Measurements from ENCODE around the gene SHC2.
"Not testable (repeated sequence)": the region's sequence is repeated elsewhere in the genome, so short reads cannot be mapped to it uniquely, and the experiment has no call there.

The SHC2 gene

DNA sequence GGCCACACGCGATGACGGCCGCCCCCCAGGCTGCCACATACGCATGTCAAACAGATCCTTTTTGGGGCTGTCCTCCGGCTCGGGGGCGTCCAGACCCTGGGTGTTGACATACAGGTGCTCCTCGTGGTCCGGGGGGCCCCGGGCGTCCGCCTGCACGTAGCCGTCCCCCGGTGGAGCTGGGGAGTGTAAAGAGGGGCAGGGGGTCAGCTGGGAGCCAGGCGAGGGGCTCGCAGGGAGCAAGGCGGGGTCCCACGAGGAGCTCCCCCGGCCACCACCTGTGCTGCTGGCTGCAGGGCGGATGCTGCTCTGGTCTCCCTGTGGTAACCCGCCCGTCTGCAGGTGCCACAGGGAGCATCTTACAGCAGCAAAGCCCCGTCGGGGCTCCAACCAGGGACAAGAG, 35.8 kb downstream of the SHC2 start:
- in situ Hi-C loops (cut with MboI; ENCODE audit: low sequenced_read_pairs), result no loop called here

DNA sequence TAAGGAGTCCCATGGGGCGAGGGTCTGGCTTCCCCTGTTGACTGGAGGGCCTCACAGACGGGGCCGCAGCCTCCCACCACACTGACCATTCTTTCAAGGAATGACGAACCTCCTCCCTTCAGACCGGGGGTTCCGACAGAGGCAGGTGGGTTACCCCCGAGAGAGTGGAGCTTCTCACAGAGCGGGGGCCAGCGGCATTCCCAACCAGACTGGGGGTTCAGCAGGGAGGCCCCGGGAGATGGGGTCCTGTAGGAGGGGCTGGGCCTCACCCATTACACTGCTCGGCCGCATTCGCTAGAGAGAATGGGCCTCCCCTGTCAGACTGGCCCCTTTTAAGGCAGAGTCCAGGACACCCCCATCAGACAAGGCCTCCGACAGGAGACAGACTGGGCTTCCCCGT, 36.3 kb downstream of the SHC2 start:
- in situ Hi-C loops (cut with MboI; ENCODE audit: low sequenced_read_pairs), result no loop called here

DNA sequence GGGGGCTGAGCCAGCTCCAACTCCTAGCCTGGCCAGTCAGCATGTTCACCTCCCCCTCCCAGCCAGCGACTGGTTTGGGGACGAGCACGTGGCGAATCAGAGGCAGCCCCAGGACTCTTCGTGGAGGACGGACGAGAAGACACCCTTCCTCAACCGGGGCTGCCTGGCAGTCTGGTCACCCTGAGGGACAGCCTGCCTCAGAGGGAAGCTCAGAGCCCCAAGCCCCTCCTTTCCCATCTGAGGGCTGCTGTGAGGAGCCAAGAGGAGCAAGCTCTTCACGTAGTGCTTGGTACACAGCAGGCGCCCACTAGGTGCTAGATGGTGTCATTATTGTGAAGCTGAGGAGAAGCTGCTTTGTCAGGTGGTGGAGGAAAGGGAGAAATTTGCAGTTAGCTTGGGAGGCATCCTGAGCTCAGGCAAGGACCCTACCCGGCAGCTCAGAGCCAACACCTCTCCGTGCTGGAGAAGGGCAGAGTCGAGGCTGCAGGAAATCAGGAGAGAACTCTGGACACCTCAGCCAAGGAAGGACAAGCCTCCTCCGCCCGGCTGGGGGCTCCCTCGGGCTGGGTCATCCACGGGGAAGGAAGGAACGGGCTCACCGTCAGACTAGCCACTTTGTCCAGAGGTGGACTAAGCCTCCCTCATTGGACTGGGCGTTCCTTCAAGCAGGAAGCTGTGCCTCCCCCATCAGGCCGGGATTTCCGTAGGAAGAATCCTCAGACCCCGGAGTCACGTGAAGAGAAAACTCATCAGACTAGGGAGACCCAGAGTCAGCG, 37.0 kb downstream of the SHC2 start:
- in situ Hi-C loops (cut with MboI; ENCODE audit: low sequenced_read_pairs), result no loop called here

DNA sequence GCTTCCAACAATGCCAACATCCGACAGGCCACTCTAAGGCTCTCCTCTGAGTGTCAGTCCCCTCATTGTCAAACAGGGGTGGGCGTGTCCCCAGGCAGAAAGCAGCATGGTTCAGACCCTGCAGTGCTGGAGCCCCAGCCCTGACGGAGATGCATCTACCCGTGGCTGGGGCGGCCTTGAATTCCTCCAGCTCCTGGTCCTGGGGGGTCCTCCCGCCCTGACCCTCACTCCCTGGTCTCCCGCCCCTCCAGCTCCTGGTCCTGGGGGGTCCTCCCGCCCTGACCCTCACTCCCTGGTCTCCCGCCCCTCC, 38.0 kb downstream of the SHC2 start:
- in situ Hi-C loops (cut with MboI; ENCODE audit: low sequenced_read_pairs), result not testable (repeated sequence)

DNA sequence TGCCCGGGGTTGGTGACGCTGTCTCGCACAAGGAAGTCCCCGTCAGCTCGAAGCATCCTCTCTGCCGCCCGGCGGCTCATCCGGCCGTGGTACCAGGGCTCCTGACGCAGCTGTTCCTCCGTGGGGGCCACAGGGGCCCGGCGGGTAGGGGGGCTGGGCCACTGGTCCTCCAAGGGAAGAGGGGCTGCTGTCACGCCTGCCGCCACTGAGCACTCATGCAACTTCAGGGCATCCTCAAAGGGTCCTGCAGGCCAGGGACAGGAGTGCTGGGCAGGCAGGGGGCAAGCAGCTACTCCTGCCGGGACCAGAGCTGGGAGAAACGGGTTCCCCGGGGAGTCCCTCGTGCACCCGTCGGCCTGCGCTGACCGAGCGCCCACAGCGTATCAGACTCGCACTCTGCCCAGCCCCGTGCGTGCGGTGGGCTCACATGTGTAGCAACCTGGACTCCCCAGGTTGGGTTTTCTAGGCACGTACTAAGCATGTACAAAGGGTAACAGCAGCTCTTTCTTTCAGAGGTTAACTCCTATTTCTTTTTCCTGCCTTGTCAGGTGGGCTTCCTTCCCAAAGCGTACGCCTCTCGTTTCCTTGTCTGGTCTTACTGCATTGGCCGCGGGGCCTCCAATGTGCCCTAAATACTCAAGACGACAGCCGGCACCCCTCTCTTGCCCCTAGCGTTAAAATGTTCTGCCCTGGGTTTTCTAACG, 38.5 kb downstream of the SHC2 start:
- in situ Hi-C loops (cut with MboI; ENCODE audit: low sequenced_read_pairs), result no loop called here

DNA sequence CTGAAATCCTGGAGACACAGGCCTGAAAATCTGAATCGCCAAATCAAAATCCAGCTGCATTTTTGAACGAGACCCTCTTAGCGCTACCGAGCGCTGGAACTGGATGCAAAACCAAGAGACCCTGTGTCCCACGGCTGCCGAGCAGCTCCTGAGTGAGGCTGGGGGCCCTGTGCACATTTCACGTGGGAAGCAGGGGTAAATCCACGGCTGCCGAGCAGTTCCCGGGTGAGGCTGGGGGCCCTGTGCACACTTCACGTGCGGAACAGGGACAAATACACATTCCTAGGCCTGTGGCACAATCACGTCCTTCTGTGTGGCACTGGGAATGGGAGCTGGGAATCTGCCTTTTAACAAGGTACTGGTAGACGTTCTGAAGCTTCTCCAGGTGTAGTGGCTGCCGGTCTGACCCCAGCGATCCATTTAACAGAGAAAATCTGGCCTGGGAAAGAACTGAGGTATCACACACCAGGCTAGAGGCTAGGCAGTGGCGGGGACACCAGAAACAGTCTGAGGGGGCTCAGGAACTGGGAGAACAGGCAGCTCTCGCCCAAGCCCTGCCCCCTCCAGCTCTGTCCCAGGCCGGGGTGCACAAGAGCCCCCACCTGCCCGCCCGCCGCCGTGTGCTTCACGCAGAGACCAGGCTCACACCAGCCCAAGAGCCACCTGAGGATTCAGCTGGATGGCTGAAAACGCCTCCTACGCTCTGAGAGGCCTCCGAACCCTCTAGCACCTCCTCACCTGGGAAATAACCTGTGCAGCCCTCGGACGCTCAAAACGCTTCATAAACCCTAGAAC, 40.9 kb downstream of the SHC2 start:
- in situ Hi-C loops (cut with MboI; ENCODE audit: low sequenced_read_pairs), result no loop called here

DNA sequence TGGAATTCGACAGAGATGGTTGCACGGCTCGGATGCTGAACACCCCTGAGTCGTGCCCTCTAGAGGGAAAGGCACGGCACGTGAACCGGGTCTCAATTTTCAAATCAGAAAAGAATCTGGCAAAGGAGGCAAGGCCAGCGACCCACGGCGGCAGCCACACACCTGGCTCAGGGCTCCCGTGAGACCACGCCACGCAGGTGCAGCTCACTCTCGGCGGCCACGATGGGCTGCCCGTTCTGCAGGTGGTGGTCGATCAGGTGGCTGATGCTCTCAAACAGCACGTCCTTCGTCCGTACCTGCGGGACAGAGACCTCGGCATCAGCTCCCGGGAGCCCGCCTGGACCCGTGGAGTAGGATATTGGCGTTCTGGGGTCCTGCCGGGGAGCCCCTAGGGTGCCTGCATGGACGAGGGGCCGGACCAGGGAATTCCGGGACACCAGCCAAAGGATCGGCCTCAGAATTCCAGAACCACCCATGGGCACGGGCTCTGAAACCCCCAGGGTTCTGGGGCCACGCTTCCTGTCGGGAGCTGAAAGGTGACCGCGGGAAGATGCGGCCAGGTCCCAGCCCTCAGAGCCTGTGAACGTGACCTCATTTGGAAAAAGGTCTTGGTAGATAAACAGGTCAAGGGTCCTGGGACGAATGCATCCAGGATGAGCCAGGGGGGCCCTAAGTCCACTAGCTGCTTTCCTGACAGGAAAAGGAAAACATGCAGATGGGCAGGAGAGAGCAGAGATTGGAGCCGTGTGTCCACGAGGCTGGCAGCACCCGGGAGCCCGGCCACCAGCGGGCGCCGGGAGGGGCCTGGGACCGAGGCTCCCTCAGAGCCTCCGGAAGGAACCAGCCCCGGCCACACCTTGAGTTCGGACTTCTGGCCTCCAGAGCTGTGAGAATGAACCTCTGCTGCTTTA, 41.8 kb downstream of the SHC2 start:
- in situ Hi-C loops (cut with MboI; ENCODE audit: low sequenced_read_pairs), result no loop called here

DNA sequence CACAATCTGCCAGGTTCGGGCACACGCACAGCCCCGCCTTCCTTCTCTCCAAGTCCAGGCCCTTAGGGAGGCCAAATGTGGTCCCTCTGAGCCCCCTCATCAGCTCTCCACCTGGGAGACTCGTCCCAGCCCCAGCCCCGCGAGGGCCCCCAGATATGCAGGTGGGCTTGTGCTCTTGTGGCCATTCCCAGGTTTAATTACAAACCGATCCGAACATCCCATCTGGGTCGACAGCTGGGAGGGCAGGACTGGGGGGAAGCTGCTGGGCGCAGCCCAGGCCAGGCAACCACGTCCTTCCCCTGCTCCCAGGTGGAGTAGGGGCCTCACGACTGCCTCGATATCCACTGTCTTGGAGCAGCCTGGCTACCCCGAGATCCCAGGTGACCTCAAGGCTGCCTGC, 44.4 kb downstream of the SHC2 start:
- in situ Hi-C loops (cut with MboI; ENCODE audit: low sequenced_read_pairs), result no loop called here

DNA sequence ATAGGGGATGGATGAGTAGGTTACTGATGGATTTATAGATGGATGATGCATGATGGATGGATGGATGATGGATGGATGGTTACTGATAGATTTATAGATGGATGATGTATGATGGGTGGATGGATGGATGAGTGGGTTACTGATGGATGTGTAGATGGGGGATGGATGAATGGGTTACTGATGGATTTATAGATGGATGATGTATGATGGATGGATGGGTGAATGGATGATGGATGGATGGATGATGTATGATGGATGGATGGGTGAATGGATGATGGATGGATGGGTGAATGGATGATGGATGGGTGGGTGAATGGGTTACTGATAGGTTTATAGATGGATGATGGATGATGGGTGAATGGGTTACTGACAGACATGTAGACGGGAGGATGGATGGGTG, 45.5 kb downstream of the SHC2 start:
- in situ Hi-C loops (cut with MboI; ENCODE audit: low sequenced_read_pairs), result no loop called here

DNA sequence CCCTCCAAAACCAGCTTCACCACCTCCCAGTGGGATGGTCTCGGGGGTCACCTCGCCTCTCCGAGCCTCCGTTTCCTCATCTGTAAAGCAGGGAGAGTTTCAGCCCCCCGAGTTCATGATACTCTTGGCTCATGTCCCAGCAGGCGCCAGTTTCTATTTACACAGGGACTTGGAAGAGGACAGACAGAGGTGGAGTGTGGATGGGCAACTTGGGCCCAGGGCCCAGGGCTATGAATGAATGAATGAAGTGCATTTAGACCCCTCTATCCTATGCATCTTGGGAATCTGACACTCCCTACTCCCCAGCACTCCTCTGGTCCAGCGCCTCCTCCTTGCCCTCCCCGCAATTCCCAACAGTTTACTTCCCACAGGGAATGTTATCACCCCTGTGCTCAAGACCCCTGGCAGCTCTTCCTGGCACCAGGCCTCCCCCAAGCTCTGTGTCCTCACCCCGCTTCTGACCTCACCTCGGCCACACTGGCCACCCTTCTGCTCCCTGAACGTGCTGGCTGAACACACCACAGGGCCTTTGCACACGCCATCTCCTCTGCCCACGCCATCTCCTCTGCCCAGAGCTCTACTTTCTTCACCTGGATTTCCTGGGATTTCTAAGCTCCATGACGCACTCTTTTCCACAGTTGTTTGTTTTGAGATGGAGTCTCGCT, 46.9 kb downstream of the SHC2 start:
- in situ Hi-C loops (cut with MboI; ENCODE audit: low sequenced_read_pairs), result no loop called here

DNA sequence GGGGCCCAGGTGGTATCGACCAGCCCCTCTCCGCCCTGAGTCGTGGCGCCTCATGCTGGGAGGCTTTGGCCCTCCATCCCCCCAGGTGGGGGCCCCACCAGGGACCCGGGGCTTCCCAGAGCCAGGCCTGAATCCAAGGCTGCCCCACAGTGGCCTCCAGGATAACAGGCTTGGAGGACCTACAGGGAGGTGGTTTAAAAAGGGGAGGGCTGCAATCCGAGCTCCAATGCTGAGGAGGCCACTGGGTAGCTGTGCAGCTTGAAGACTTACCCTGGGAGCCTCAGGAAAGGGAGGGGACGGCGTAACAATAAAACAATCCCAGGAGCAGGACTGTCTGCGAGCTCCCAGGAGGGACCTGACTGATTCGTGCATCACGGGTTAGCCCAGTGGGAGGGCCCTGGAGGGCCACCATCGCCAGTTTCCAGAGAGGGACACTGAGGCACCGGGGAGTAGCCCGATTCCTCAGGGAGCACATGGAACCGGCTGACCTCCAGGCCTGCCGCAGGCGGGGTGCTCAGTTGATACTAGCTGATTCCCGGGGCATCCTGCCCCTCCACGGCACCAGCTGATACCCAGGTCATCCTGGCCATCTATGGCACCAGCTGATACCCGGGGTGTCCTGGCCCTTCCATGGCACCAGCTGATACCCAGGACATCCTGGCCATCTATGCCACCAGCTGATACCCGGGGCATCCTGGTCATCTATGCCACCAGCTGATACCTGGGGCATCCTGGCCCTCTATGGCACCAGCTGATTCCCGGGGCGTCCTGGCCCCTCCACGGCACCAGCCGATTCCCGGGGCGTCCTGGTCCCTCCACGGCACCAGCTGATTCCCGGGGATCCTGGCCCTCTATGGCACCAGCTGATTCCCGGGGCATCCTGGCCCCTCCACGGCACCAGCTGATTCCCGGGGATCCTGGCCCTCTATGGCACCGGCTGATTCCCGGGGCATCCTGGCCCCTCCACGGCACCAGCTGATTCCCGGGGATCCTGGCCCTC, 48.2 kb downstream of the SHC2 start:
- in situ Hi-C loops (cut with MboI; ENCODE audit: low sequenced_read_pairs), result no loop called here

DNA sequence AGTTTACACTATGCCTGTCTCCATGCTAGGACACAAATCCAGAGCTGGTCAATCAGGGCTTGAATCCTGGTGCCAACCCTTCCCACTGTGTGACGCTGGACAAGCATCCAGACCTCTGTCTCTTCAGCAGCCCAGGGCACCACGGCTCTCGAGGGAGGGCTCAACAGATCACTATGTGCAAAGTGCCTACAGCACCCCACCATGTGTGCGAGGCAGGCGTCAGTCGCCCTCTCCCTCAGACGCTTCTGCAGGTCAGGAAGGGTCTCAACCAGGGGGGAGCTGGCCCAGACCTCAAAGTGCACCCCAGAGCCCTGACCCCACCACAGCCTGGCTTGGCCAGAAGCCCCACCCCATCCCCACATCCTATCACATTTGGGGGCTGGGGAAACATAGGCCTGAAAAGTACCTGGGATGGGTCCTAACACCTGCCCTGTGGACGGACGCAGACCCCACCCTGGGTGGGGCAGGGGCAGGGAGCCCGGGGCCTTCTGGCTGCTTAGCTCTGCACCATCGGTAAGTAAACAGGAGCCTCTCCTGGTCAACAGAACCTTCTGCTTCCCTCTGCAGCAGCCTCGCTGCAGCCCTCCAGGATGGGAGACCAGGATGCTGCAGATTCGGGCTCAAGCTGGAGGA, 49.0 kb downstream of the SHC2 start:
- in situ Hi-C loops (cut with MboI; ENCODE audit: low sequenced_read_pairs), result no loop called here

DNA sequence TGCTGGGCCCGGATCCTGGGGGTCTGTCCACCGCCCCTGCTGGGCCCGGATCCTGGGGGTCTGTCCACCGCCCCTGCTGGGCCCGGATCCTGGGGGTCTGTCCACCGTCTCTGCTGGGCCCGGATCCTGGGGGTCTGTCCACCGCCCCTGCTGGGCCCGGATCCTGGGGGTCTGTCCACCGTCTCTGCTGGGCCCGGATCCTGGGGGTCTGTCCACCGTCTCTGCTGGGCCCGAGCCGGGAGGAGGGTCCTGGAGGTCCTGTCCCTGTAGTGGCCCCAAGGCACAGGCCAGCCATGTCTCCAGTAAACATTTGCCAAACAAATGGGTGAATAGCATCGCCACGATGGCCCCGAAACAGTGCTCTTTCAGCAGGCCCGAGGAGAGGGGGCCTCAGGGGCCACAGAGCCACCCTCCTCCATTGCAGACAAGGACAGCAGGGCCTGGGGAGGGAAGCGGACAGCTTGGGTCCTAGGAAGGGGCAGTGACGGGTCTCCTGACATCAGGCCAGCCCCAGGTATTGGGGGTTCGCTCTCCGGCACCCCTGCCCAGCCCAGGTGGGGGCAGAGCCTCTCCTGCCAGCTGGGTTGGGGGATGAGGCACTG, 49.6 kb downstream of the SHC2 start:
- in situ Hi-C loops (cut with MboI; ENCODE audit: low sequenced_read_pairs), result not testable (repeated sequence)

DNA sequence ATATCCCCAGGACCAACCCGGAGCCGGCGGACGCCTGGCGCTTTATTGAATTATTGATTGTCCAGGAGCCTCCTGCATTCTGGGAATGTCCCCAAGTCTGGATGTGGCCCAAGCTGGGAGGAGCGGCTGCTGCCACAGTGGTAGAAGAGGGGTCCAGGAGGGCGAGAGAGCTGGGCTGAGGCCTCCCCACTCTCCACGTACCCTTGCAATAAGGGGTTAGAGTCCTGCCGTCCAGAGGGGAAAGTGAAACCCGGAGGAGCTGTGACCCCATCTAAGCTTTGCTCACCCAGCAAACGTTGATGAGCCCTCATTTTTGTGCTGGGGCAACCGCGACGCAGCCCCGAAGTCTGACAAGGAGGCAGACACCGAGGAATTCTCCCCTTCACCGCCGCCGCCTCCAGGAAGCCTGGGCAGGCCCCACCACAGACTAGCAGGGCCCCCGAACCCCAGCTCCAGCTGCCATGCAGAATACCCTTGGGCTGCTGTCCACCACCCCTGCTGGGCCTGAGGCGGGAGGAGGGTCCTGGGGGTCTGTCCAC, 50.5 kb downstream of the SHC2 start:
- in situ Hi-C loops (cut with MboI; ENCODE audit: low sequenced_read_pairs), result no loop called here

DNA sequence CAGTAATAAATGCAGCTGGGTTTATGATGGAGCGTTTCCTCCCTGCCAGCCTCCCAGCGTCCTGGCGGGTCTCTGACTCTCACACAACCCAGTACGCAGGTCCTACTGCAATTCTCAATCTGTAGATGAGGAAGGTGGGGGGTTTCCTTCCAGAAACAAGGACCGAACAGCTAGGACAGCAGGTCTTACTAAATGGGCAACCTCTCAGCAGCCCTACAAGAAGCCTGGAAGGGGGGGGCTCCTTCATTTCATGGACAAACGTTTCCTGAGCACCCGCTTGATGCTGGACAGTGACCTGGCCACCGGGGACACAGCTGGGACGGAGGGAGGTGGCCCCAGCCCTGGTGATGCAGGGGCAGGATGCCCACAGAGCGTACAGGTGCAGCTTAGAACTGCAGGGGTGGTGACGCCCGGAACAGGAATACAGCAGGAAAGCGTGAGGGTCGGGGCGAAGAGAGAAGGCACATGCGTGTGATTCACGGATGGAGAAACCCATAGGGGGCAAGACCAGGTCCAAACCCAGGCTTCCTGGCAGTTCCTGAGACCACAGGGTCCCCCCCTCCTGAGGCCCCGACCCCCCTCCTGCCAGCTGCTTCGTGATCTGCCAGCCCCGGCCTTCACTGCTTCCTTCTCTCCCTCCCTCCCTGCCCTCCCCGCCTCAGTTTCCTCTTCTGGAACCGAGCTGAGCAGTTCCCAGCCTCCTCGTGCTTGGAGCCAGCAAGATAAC, 51.2 kb downstream of the SHC2 start:
- in situ Hi-C loops (cut with MboI; ENCODE audit: low sequenced_read_pairs), result no loop called here

DNA sequence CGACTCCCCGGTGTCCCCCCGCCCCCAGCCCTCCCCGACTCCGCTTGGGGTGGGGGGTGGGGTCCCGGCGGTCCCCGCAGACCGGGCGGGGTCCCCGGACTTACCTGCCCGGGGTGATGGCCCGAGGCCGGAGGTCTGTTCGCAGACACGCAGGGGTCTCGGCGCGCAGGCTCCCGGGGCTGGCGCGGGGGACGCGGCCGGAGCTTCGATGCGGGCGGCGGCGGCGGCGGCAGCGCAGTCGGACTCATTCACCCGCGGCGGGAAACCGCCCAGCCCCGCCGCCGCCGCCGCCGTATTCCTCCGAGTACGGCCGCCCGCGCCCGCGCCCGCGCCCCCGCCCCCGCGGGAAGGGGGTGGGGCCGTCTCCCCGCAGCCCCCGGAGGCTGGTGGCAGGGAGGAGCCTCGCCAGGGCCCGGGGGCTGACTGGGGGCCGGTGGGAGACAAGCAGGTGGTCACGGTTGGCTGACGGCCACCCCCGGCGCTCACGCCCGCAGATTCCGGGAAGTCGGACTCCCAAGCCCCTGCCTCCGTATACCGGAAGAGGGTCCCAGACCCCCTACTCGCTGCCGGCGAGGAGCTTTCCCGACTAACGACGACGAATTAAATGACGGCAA, 51.8 kb downstream of the SHC2 start, which contains the start of gene C2CD4C:
Gene C2CD4C (minus strand): TSS at position 246 of the 614 bp plus-strand sequence. CDS start 786 bp downstream, outside the sequence.
- in situ Hi-C loops (cut with MboI; ENCODE audit: low sequenced_read_pairs), result no loop called here

DNA sequence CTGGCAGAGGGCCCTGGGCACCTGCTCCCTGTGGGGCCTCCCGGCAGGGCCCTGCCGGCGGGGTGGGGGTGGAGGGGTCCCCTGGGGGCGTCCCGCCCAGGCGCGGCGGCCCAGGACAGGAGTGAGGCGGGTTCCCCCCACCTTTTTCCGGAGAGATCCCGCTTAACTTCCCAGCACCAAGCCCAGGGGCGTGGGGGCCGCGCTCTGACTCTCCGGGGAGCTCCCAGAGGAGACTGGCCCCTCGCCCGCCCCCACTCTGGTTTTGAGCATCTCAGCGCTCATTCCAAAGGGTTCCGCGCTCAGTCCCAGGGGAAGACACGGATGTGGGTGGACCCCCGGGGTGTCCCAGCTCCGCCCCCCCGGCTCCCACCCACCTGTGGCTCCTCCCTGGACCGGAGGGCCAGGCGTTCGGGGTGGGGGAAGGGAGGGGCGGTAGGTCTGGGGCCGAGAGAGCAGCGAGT, 52.4 kb downstream of the SHC2 start:
- in situ Hi-C loops (cut with MboI; ENCODE audit: low sequenced_read_pairs), result no loop called here
